NB4 (cell line): ENCODE measurements around the gene CLIC1.
"Not testable (repeated sequence)": the region's sequence is repeated elsewhere in the genome, so short reads cannot be mapped to it uniquely, and the experiment has no call there.

Source experiments
- DNase-seq: peaks from one replicate; pipeline ENCODE4 v3.0.0; 2010; ENCODE audit warnings: low read depth
- H3K4me3 ChIP-seq: one replicate; pipeline ENCODE4 v1.5.1; 2011; ENCODE audit warnings: mild to moderate bottlenecking, low read depth, low read length, moderate library complexity
- CTCF ChIP-seq: IDR thresholded peaks from one replicate; pipeline ENCODE4 v1.5.1; 2012; ENCODE audit warnings: low read depth, low read length
- MYC ChIP-seq: IDR thresholded peaks from 2 replicates; pipeline ENCODE4 v1.6.1; 2011; ENCODE audit warnings: low read depth, low read length
- POLR2A ChIP-seq: IDR thresholded peaks from 2 replicates; pipeline ENCODE4 v1.6.1; 2011; ENCODE audit warnings: mild to moderate bottlenecking; ENCODE audit not compliant: insufficient read length; ENCODE audit errors: extremely low read depth
- TF ChIP-seq, protein P1 (sequence below): IDR thresholded peaks from 2 replicates; pipeline ENCODE4 v1.6.1; 2011; ENCODE audit warnings: low read depth, low read length

The CLIC1 gene

GRCh38 chr6:31713465-31713864 lies 22.9 kb downstream of the CLIC1 start:
- no peak for DNase-seq
- TF ChIP-seq MYC (no peak), CTCF (no peak)
- no peak overlapping the region for H3K4me3 ChIP-seq

DNA sequence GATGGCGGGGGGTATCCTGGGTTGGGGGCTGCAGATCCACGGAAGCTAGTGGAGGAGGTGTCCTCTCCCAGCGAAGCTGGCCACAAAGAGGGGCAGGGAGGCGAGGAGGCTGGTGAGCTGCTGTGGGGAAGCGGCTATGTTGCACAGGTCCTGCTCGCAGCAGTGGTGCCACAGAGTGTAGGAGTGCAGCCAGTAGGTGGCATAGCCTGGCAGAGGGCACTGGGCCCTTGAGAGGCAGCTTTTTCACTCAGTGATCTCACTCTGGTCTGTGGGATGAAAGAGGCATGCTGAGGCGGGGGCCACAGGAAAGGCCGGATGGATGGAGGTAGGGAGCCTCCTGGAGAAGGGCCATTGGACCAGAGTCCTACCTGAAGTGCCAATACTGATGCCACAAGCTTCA lies 24.0 kb downstream of the CLIC1 start:
- no peak for DNase-seq
- no peak overlapping the region for H3K4me3 ChIP-seq
- TF ChIP-seq CTCF (no peak), MYC (no peak), POLR2A (no peak)
- TF ChIP-seq, protein P1, sequence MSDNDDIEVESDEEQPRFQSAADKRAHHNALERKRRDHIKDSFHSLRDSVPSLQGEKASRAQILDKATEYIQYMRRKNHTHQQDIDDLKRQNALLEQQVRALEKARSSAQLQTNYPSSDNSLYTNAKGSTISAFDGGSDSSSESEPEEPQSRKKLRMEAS: no peak

DNA sequence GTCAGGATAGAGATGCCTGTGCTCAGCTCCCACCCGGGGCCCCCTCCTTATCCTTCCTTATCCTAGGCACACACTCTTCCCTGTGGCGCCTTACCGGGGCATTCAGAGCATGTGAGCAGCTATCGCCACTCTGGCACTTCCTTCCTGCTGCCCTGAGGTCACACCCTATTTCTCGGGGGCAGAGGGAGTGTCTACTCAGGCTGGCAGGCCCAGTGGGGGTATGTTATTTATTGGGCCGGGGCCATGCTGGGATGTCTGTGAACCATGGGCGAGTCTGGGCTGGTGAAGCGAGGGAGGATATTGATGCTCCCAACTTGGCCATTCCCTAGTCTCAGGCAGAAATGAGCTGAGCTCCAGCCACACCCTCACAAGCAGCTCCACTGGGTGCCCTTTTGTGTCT lies 25.1 kb downstream of the CLIC1 start:
- TF ChIP-seq CTCF (no peak), MYC (no peak), POLR2A (no peak)
- TF ChIP-seq, protein P1: no peak
- H3K4me3 ChIP-seq: no peak overlapping the region
- DNase-seq: peak; percentile 37

- no peak for TF ChIP-seq MYC
- TF ChIP-seq CTCF: no peak
- no peak for TF ChIP-seq POLR2A
- TF ChIP-seq, protein P1: no peak
- no peak overlapping the region for H3K4me3 ChIP-seq
- no peak for DNase-seq
Measured at GRCh38 chr6:31710523-31711219, 25.7 kb downstream of the CLIC1 start.

- DNase-seq, H3K4me3 ChIP-seq: not testable (repeated sequence)
Measured at GRCh38 chr6:31709157-31709556, 27.2 kb downstream of the CLIC1 start.

GRCh38 chr6:31708224-31708623 lies 28.1 kb downstream of the CLIC1 start:
- TF ChIP-seq MYC (no peak), POLR2A (no peak), CTCF (no peak)
- TF ChIP-seq, protein P1: no peak
- DNase-seq: no peak
- no peak overlapping the region for H3K4me3 ChIP-seq
